GM21526 (cell line): ENCODE data around the gene SPTLC3.

Experiments
- ATAC-seq: cut with Tn5 transposase; IDR thresholded peaks from one replicate; pipeline ENCODE4 v1.9.1; 2021; ENCODE audit warnings: moderate library complexity; ENCODE audit not compliant: unreplicated experiment, low FRiP score

SPTLC3 gene

GRCh38 chr20:12984069-12984765 lies 24.6 kb upstream of the SPTLC3 start:
- no peak for ATAC-seq

DNA sequence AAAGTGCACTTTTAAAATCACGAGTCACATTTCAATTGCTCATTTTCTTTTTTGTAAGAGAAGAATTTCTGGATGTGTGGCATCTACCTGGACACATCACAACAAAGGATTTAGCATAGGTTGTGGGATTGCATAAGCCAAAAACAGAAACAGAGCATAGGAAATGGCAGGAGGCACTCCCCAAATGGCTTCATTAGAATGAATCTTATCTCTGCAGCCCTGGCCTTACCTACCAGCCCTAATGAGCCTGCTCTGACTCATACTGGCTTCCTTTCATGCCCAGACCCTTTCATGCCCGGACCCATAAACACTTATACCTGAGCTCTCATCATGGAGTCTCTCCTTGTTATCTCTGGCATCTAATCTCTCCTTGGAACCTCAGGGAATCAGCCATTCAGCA lies 23.9 kb upstream of the SPTLC3 start:
- no peak for ATAC-seq

- no peak for ATAC-seq
Measured at GRCh38 chr20:12987261-12987660, 21.5 kb upstream of the SPTLC3 start.

- no peak for ATAC-seq
Measured at GRCh38 chr20:12989586-12990115, 19.1 kb upstream of the SPTLC3 start.

GRCh38 chr20:12997128-12997655 lies 11.6 kb upstream of the SPTLC3 start:
- ATAC-seq, result no peak

DNA sequence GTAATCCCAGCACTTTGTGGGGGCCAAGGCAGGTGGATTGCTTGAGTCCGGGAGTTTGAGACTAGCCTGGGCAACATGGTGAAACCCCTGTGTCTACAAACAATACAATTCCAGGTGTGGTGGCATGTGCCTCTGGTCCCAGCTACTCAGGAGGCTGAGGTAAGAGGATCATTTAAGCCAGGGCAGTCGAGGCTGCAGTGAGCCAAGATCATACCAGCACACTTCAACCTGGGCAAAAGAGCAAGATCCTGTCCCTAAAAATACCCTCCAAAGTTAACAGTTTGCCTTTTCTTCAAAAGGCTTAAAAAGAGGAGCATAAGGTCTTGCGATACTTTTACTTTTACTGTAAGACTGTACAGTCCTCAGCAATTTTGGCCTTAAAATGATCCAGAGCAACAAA lies 10.7 kb upstream of the SPTLC3 start:
- no peak for ATAC-seq

- ATAC-seq, result no peak
Measured at GRCh38 chr20:12999201-12999600, 9.6 kb upstream of the SPTLC3 start.

- ATAC-seq, result no peak
Measured at GRCh38 chr20:13002251-13002650, 6.5 kb upstream of the SPTLC3 start.

DNA sequence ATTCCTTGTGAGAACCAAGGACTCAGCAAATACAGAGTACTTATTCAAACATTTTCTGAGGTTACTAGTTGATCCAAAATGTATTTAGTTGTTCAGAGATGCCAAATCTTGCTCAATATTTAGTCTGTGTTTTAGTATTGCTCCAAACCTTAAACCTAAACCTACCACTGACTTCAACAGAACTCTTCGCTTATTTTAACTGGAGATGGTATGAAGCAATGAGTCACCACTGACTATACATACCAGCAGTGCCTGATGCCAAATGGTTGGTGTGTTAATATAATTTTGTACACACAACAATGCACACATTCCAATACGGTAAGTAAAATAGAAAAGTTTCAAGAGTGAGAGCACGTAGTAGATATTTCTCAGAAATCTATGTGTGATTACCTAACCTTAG lies 1.9 kb upstream of the SPTLC3 start:
- no peak for ATAC-seq

- no peak for ATAC-seq
Measured at GRCh38 chr20:13007596-13007995, 1.2 kb upstream of the SPTLC3 start.

DNA sequence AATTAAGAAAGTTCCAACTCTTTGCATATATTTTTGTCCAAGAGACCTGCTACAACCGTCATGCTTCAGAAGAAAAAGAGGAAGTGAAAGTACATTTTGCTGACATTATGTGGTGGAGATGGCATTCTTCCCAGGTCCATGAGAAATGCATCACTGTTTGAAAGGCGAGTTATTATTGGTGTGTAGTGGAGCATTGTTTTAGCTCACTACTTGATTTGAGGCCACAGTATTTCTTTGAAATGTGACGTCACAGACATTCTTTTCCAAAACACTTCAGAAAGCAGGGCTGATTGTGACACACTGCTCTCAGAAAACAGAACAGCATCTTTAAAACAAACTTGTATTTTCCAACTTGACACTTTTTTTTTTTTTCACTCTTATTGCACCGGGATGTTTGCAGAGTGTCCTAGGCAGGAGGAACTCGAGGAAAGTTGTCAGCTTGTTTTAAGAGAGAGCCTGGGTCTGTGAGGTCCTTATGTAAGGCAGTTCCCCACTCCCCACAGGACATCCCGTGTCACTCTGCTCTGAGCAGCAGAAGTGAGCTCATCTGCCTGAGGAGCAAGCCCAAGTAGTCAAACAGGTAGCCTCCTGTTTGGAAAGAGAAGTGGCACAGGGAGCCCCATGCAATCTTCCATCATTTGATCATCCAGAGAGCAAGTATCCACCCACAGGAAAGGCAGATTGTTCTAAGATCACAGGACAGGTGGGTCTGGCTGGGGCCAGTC lies 1.1 kb downstream of the SPTLC3 start:
- peak; percentile 90 for ATAC-seq

DNA sequence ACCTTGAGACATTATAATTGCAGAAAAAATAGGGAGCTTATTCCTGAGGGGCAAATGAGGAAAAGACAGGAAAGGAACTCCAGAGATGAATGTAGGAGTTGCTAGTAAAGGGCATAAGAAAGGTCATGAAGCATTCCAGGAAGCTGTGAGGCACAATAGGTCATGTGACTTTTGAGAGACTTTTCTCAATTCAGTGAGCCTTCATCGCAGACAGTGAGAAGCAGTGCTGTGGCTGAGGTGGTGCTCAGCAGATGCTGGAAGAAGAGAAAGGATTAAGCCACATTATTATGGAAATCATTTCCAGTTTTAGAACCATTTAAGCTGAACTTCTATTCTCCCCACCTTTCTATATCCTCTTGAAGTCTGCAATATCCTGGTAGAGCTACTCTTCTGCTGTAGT lies 4.1 kb downstream of the SPTLC3 start:
- ATAC-seq, result no peak

DNA sequence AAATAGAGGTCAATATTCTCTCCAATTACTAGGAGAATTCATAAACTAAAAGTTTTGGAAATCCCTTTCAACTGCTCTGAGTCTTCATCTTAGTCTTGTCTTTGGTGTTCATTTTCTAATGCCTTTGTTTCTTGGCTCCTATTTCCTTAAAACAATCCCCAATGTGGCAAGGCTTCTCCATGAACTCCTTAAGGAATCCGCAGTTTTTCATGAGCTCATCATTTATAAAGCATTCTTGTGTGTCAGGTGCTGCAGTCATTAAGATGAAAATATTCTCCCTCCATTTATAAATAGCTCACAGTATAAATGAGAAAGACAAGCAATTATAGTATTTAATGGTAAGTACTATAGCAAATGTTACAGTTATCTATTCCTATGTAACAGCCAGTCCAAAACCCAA lies 4.6 kb downstream of the SPTLC3 start:
- ATAC-seq, result no peak

DNA sequence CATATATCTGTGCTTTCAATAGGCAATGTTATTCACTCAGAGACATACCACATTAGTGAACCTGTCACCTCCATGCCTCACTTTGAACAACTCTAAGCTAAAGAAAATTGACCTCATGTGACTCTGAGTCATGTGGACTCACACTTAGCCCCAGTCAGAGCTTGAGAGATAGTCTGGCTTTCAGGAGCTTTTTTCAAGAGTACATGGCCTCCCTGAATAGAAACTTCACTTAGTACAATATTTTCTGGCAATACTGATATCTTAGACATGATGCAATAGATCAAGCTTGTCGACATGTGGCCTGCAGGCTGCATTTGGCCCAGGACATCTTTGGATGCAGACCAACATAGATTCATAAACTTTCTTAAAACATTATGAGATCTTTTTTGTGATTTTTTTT lies 8.5 kb downstream of the SPTLC3 start:
- ATAC-seq, result no peak

- no peak for ATAC-seq
Measured at GRCh38 chr20:13017883-13018535, 9.2 kb downstream of the SPTLC3 start.

DNA sequence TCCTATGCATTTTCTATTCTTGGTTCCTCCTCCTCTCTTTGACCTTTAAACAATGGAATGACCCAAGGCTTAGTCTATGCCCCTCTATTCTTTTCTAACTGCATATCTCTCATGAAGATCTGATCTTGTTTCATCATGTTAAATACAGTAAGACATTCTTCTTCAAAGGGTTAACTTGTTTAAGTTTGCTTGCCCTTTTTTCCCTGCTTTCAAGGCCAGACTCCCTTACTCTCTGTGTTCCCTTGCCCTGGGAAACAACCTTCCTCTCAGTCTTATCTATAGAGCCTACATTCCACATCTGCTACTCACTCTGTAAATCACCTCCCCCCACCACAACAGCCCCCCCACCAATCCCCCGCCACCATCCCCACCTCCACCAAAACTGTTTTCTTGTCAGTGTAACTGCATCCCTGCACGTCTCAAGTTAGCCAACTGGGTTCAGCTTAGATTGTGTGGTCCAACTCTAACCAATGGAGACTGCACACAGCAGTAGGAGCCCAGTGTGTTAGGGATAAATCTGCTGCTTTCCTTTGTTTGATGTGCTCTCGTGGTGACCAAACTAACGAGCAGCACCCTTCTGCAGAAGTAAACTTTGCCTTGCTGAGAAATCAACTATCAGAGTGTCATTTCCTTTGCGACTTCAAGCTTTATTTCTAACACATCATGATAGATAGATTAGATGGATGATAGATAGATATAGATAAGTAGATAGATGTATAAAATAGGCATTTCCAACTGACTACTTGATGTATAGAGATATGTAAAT lies 12.6 kb downstream of the SPTLC3 start:
- ATAC-seq, result no peak

DNA sequence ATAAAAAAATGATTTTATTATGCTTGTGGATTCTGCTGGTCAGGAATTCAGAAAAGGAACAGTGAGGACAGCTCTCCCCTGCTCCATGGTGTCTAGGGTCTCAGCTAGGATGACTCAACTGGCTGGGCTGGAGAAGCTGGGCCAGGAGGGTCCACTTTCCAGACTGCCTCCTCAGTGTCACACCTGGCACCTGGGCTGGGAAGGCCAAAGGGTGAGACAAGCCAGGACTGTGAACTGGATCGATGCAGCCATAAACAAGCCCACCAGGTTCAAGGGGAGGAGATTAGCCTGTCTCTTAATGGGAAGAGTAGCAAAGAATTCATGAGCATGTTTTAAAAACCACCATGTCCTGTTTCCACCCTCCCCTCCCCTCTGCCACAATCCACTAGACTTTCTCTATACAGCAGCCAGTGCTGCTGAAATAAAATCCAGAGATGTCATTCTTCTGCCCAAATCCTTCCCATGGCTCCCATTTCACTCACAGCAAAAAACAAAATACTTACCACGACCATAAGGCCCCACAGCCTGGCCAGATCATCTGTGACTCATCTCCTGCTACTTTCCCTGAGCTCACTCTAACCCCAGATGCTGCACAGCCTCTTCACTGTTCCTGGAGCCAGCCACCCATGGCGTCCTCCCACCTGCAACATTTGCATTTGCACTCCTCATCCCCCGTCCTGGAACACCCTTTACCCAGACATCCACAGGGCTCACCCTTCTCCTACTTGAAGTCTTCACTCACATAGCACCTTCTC lies 13.8 kb downstream of the SPTLC3 start:
- no peak for ATAC-seq

DNA sequence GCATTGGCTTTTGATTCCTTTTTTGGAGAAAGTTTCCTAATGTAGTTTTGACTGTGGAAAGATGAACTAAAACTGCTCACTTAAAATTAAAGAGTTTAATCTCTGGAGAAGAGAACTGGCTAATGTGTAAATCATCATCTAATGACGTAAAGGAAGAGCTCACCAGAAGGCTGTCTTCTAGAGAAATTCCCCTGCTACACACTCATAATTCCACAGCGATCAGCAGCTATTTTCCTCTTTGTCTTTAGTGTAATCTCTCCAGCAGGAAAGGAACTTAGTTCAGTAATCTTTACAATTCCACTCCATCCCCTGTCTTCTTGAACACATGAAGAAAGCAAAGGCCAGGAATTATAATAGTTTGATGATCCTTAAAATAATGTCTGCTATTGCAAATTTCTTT lies 15.8 kb downstream of the SPTLC3 start:
- ATAC-seq, result no peak

DNA sequence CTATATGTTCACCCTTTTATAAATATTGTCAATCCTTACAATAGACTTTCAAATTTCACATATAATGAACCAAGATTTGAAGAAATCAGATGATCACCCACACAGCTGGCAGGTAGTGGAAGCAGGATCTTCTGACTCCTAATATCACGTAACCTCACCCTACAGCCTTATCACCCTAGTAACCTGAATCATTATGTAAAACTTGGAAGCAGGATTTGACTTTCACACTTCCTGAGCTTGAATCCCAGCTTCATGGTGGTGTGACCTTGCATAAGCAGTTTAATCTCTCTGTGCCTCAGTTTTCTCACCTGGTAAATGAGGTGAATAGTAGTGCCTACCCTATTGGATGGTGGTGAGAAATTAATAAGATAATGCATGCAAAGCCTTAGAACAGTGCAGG lies 16.4 kb downstream of the SPTLC3 start:
- no peak for ATAC-seq

DNA sequence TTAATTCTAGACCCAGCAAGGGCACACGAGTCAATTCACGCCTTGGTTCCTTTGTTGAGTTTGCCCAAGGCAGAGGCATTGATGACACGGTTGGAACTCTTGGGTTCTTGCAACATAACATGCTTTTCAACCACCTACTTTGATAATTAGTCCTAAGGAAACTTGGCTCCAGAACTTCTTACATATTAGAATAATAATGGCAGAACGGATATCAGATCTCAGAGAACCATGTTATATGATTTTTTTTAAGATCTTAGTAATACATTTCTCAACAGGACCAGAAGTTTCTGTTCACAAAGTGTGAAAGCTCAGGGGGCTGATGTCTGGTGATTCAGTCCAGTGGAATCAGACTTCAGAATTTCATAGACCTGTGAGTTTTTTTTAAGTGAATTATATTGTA lies 19.2 kb downstream of the SPTLC3 start:
- no peak for ATAC-seq
